ENCODE measurements around the gene OXTR. TPM values are rescaled to one million over a fixed set of nuclear protein-coding genes. Genes with fewer than 3 reads are reported as not detected.

The OXTR gene
- total and polyA plus RNA-seq, 2 experiments from 2014 or later: 128 to 340 TPM

GRCh38 chr3:8709287-8709686, 60.1 kb downstream of the OXTR start:
- 51 to 61% methylated on average over 5 of the region's 5 CpGs for WGBS, 2 experiments (ENCODE audit: low coverage in 1 of 2, low lambda C conversion rate in 2 of 2, missing lambda C conversion rate in 2 of 2)

GRCh38 chr3:8705575-8705974, 63.8 kb downstream of the OXTR start:
- Histone ChIP-seq H3K36me3 (ENCODE audit: low read depth) (no peaks in the 10 kb centered on the region), H3K4me1 (ENCODE audit: insufficient read depth) (no peaks in the 10 kb centered on the region), H3K9me3 (ENCODE audit: low read depth) (peaks cover 4% of the 10 kb centered on the region), H3K9me2 (ENCODE audit: insufficient read depth) (no peaks in the 10 kb centered on the region), H3F3A (ENCODE audit: insufficient read depth) (no peaks in the 10 kb centered on the region), H2AFZ (no peak overlapping the region), H3K79me2 (ENCODE audit: insufficient read depth) (no peaks in the 10 kb centered on the region), H3K9ac (no peak overlapping the region), H3K27me3 (replicated peaks; ENCODE audit: insufficient read depth) (no peaks in the 10 kb centered on the region), H3K4me2 (ENCODE audit: unreplicated experiment) (no peak overlapping the region), H3K4me3 (no peak overlapping the region), H4K20me1 (ENCODE audit: insufficient read depth) (no peaks in the 10 kb centered on the region), H3K27ac (no peak overlapping the region)
- TF ChIP-seq EZH2phosphoT487 (IDR thresholded peaks at IDR 0.05; ENCODE audit: insufficient read depth, low read depth): no peak
- TF ChIP-seq EZH2 (IDR thresholded peaks at IDR 0.05; ENCODE audit: insufficient read depth, poor library complexity, severe bottlenecking): no peak
- in situ Hi-C loops (cut with MboI): no loop called here
- 33 to 43% methylated on average over 3 of the region's 3 CpGs for WGBS, 2 experiments (ENCODE audit: low coverage in 1 of 2, low lambda C conversion rate in 2 of 2, missing lambda C conversion rate in 2 of 2)
- DNase-seq: no peak

More at GRCh38 chr3:8709287-8709686, 60.1 kb downstream of the OXTR start:
- Histone ChIP-seq H3K27ac (no peak overlapping the region), H3K79me2 (ENCODE audit: insufficient read depth) (no peaks in the 10 kb centered on the region), H3K9me2 (ENCODE audit: insufficient read depth) (no peaks in the 10 kb centered on the region), H3K4me1 (ENCODE audit: insufficient read depth) (peaks cover 15% of the 10 kb centered on the region), H3K4me2 (ENCODE audit: unreplicated experiment) (no peak overlapping the region), H3K27me3 (replicated peaks; ENCODE audit: insufficient read depth) (no peaks in the 10 kb centered on the region), H3K4me3 (no peak overlapping the region), H3K9ac (no peak overlapping the region), H3K9me3 (ENCODE audit: low read depth) (peaks cover 4% of the 10 kb centered on the region), H3F3A (ENCODE audit: insufficient read depth) (0 out of 2 replicates have a peak, but pooled peaks cover 7% of the 10 kb centered on the region), H2AFZ (no peak overlapping the region), H3K36me3 (ENCODE audit: low read depth) (no peaks in the 10 kb centered on the region), H4K20me1 (ENCODE audit: insufficient read depth) (no peaks in the 10 kb centered on the region)
- in situ Hi-C loops (cut with MboI): no loop called here
- TF ChIP-seq EZH2phosphoT487 (IDR thresholded peaks at IDR 0.05; ENCODE audit: insufficient read depth, low read depth) (no peak), EZH2 (IDR thresholded peaks at IDR 0.05; ENCODE audit: insufficient read depth, poor library complexity, severe bottlenecking) (no peak)
- DNase-seq: no peak

- Histone ChIP-seq H3K27ac (no peak overlapping the region), H4K20me1 (ENCODE audit: insufficient read depth) (no peaks in the 10 kb centered on the region), H3K4me1 (ENCODE audit: insufficient read depth) (no peaks in the 10 kb centered on the region), H3K79me2 (ENCODE audit: insufficient read depth) (no peaks in the 10 kb centered on the region), H3K9me2 (ENCODE audit: insufficient read depth) (no peaks in the 10 kb centered on the region), H3K9me3 (ENCODE audit: low read depth) (peaks cover 4% of the 10 kb centered on the region), H3K36me3 (ENCODE audit: low read depth) (no peaks in the 10 kb centered on the region), H3F3A (ENCODE audit: insufficient read depth) (no peaks in the 10 kb centered on the region), H3K4me3 (no peak overlapping the region), H3K9ac (no peak overlapping the region), H3K4me2 (ENCODE audit: unreplicated experiment) (no peak overlapping the region), H2AFZ (no peak overlapping the region), H3K27me3 (replicated peaks; ENCODE audit: insufficient read depth) (no peaks in the 10 kb centered on the region)
- in situ Hi-C loops (cut with MboI): no loop called here
- TF ChIP-seq EZH2phosphoT487 (IDR thresholded peaks at IDR 0.05; ENCODE audit: insufficient read depth, low read depth) (no peak), EZH2 (IDR thresholded peaks at IDR 0.05; ENCODE audit: insufficient read depth, poor library complexity, severe bottlenecking) (no peak)
- WGBS, 2 experiments (ENCODE audit: low coverage in 1 of 2, low lambda C conversion rate in 2 of 2, missing lambda C conversion rate in 2 of 2): 47 to 52% methylated on average over 3 of the region's 3 CpGs
- DNase-seq: no peak
These were observed 66.9 kb downstream of the OXTR start for GRCh38 chr3:8702560-8702959.

Other genes starting within 250 kb of the OXTR start
- gene SSUH2, start 124.8 kb downstream of the OXTR start, total RNA-seq (2014; rRNA removed; shearing (Covaris generic)): 0.13 and 0.76 TPM in 2 replicates
- gene SSUH2, start 124.8 kb downstream of the OXTR start, polyA plus RNA-seq (2016; fragmentation: Nextera tagmentation; extraction: Ambion mirVana): 0.18 TPM in 1 of 2 replicates, not detected in the other
- gene CAV3, start 35.8 kb downstream of the OXTR start, total RNA-seq (2014; rRNA removed; shearing (Covaris generic)): not detected in 2 replicates
- gene CAV3, start 35.8 kb downstream of the OXTR start, polyA plus RNA-seq (2016; fragmentation: Nextera tagmentation; extraction: Ambion mirVana): 0.15 TPM in 1 of 2 replicates, not detected in the other
- 14.3 and 26.6 TPM in 2 replicates for gene RAD18, start 193.9 kb upstream of the OXTR start, total RNA-seq (2014; rRNA removed; shearing (Covaris generic))
- gene RAD18, start 193.9 kb upstream of the OXTR start, polyA plus RNA-seq (2016; fragmentation: Nextera tagmentation; extraction: Ambion mirVana): 17.5 and 17.7 TPM in 2 replicates